ENCODE measurements around the gene TNS3. TPM values are rescaled to one million over a fixed set of nuclear protein-coding genes. Genes with fewer than 3 reads are reported as not detected.

The TNS3 gene
- total RNA-seq, 2 donors from 2014 or later = 0.50 TPM; not detected in 1

- peak; percentile 25 to 46 for ATAC-seq
- no peaks in the 10 kb centered on the region for H3K4me1 Mint-ChIP-seq (ENCODE audit: low read depth in 2 of 2)
- no peak overlapping the region for H3K27ac Mint-ChIP-seq
- H3K36me3 Mint-ChIP-seq = no peaks in the 10 kb centered on the region
- DNase-seq (ENCODE audit: low spot score) = no peak
- no peaks in the 10 kb centered on the region for H3K9me3 Mint-ChIP-seq
- no peak overlapping the region for H3K4me3 Mint-ChIP-seq
- H3K27me3 Mint-ChIP-seq = peaks cover 0 to 3% of the 10 kb centered on the region in 2 donors
Measured at GRCh38 chr7:47428768-47429472, 153.0 kb downstream of the TNS3 start.

DNA sequence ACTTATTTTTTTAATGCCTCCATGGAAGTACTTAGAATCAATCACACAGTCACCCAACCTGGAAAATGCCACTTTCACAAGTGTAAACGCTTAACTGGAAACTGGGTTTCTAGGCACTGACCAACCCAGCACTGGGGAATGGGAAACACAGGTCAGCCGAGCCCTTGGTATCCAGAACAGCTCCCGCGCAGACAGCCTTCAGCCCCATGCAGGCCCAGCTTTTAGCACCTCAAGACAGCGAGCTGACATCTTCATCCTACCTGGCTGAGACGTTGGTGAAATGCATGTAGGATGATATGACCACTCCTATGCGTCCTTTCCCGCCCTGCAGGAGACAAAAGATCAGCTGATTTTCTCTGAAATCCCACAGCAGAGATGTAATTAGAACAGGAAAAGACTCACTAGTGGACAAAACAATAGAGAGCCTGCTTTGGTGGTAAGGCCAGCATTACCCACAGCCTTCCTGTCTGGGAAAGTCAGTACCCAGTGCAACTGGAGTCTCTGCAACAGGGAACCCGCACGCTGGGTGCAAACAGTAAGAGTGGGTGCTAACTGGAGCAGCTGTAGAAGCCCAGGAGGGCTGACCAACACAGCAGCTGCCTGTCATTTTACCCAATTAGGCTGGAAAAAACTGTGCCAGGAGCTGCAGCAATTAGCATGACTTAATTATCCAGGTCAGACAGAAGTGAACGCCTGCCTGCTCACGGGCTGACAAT is 153.7 kb downstream of the TNS3 start:
- Mint-ChIP-seq H3K27me3 (no peaks in the 10 kb centered on the region), H3K4me3 (no peak overlapping the region), H3K4me1 (ENCODE audit: low read depth in 2 of 2) (no peaks in the 10 kb centered on the region), H3K27ac (no peak overlapping the region), H3K9me3 (no peaks in the 10 kb centered on the region), H3K36me3 (no peaks in the 10 kb centered on the region)
- DNase-seq (ENCODE audit: low spot score) (no peak), ATAC-seq (peak; percentile 17 to 37)

DNA sequence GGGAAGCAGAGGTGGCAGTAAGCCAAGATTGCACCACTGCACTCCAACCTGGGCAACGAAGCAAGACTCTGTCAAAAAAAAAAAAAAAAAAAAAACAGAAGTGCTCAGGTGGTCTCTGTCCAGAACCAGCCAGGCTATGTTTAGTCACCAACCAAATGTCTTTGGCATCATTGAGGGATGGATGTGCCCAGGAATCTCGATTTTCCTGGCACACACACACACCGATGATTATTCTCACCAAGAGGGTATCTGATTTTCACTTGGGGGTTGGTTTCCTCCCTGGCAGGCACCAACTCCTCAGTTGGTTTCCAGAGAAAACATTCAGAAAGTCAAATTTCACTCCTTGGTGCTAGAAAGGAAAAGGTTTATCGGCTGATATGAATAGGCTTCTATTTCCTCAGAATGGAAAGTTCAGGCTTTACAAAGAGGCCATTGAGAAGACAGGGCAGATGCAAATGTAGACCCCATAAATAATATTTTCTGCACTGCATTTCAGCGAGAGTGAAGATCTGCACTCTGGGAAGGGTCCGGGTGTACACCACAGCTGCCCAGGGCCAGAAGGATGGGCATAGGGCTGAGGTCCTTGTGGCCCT is 154.8 kb downstream of the TNS3 start:
- ATAC-seq (no peak), DNase-seq (ENCODE audit: low spot score) (no peak)
- H3K4me3 Mint-ChIP-seq = no peak overlapping the region
- no peaks in the 10 kb centered on the region for H3K4me1 Mint-ChIP-seq (ENCODE audit: low read depth in 2 of 2)
- H3K27me3 Mint-ChIP-seq = no peaks in the 10 kb centered on the region
- H3K9me3 Mint-ChIP-seq = no peaks in the 10 kb centered on the region
- H3K36me3 Mint-ChIP-seq = no peaks in the 10 kb centered on the region
- H3K27ac Mint-ChIP-seq = no peak overlapping the region

GRCh38 chr7:47424523-47424922 is 157.4 kb downstream of the TNS3 start:
- Mint-ChIP-seq H3K36me3 (no peaks in the 10 kb centered on the region), H3K27me3 (no peaks in the 10 kb centered on the region), H3K4me3 (no peak overlapping the region), H3K9me3 (no peaks in the 10 kb centered on the region), H3K4me1 (ENCODE audit: low read depth in 2 of 2) (no peaks in the 10 kb centered on the region), H3K27ac (no peak overlapping the region)
- DNase-seq (ENCODE audit: low spot score) (no peak), ATAC-seq (peak in 1 of 2 donors; percentile 26)

- no peaks in the 10 kb centered on the region for H3K36me3 Mint-ChIP-seq
Measured at GRCh38 chr7:47423196-47423595, 158.7 kb downstream of the TNS3 start.

GRCh38 chr7:47422611-47423010 is 159.3 kb downstream of the TNS3 start:
- no peak for DNase-seq (ENCODE audit: low spot score)

More at GRCh38 chr7:47423196-47423595, 158.7 kb downstream of the TNS3 start:
- no peaks in the 10 kb centered on the region for H3K9me3 Mint-ChIP-seq
- no peaks in the 10 kb centered on the region for H3K4me1 Mint-ChIP-seq (ENCODE audit: low read depth in 2 of 2)
- no peak overlapping the region for H3K27ac Mint-ChIP-seq
- ATAC-seq (no peak), DNase-seq (ENCODE audit: low spot score) (no peak)
- no peaks in the 10 kb centered on the region for H3K27me3 Mint-ChIP-seq
- H3K4me3 Mint-ChIP-seq = no peak overlapping the region

GRCh38 chr7:47421456-47421855 is 160.5 kb downstream of the TNS3 start:
- H3K4me3 Mint-ChIP-seq = no peak overlapping the region
- no peaks in the 10 kb centered on the region for H3K36me3 Mint-ChIP-seq
- H3K27ac Mint-ChIP-seq = no peak overlapping the region
- H3K9me3 Mint-ChIP-seq = no peaks in the 10 kb centered on the region
- no peak for ATAC-seq
- no peaks in the 10 kb centered on the region for H3K4me1 Mint-ChIP-seq (ENCODE audit: low read depth in 2 of 2)
- no peaks in the 10 kb centered on the region for H3K27me3 Mint-ChIP-seq
- DNase-seq (ENCODE audit: low spot score) = no peak

More at GRCh38 chr7:47422611-47423010, 159.3 kb downstream of the TNS3 start:
- H3K4me3 Mint-ChIP-seq = no peak overlapping the region
- H3K9me3 Mint-ChIP-seq = no peaks in the 10 kb centered on the region
- no peaks in the 10 kb centered on the region for H3K4me1 Mint-ChIP-seq (ENCODE audit: low read depth in 2 of 2)
- ATAC-seq = no peak
- no peaks in the 10 kb centered on the region for H3K27me3 Mint-ChIP-seq
- H3K36me3 Mint-ChIP-seq = no peaks in the 10 kb centered on the region
- H3K27ac Mint-ChIP-seq = no peak overlapping the region

DNA sequence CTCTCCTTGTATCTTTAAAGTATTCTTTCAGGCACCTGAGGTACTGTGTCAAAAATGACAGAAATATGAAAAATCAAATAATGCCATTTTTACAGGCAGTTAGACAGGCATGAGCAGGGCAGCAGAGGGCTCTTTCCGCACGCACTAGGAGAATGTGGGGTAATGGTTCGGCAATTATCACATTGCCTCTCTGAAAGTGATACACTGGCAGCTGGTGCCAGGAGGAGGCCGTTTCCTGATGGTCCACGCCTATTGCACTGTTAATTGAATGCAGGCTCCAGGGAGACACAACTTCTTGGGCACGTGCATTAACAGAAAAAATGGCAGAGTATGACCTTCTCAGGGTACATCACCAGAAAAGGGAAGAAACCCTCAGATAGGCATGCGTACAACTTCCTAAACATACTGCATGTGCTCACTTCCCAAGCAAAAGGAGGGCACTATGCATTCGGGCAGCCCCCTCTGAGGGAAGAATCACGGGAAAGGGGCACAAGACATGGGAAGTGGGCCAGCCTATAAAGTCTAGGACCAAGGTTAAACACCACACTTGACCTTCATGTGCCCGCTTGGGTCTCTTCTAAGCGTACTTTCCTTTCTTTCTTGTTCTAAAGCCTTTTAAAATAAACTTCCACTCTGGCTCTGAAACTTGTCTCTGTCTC is 161.7 kb downstream of the TNS3 start:
- Mint-ChIP-seq H3K27ac (no peak overlapping the region), H3K9me3 (no peaks in the 10 kb centered on the region), H3K4me3 (no peak overlapping the region), H3K4me1 (ENCODE audit: low read depth in 2 of 2) (no peaks in the 10 kb centered on the region), H3K36me3 (no peaks in the 10 kb centered on the region), H3K27me3 (no peaks in the 10 kb centered on the region)
- DNase-seq (ENCODE audit: low spot score) (no peak), ATAC-seq (no peak)

- DNase-seq (ENCODE audit: low spot score) (no peak), ATAC-seq (no peak)
- no peaks in the 10 kb centered on the region for H3K9me3 Mint-ChIP-seq
- no peaks in the 10 kb centered on the region for H3K36me3 Mint-ChIP-seq
- H3K27me3 Mint-ChIP-seq = no peaks in the 10 kb centered on the region
- no peak overlapping the region for H3K27ac Mint-ChIP-seq
- no peaks in the 10 kb centered on the region for H3K4me1 Mint-ChIP-seq (ENCODE audit: low read depth in 2 of 2)
- H3K4me3 Mint-ChIP-seq = no peak overlapping the region
Measured at GRCh38 chr7:47419471-47419870, 162.4 kb downstream of the TNS3 start.

- no peaks in the 10 kb centered on the region for H3K27me3 Mint-ChIP-seq
- H3K4me3 Mint-ChIP-seq = no peak overlapping the region
- H3K27ac Mint-ChIP-seq = no peak overlapping the region
- no peaks in the 10 kb centered on the region for H3K36me3 Mint-ChIP-seq
- ATAC-seq (no peak), DNase-seq (ENCODE audit: low spot score) (no peak)
- no peaks in the 10 kb centered on the region for H3K4me1 Mint-ChIP-seq (ENCODE audit: low read depth in 2 of 2)
- H3K9me3 Mint-ChIP-seq = no peaks in the 10 kb centered on the region
Measured at GRCh38 chr7:47418601-47419309, 163.2 kb downstream of the TNS3 start.

DNA sequence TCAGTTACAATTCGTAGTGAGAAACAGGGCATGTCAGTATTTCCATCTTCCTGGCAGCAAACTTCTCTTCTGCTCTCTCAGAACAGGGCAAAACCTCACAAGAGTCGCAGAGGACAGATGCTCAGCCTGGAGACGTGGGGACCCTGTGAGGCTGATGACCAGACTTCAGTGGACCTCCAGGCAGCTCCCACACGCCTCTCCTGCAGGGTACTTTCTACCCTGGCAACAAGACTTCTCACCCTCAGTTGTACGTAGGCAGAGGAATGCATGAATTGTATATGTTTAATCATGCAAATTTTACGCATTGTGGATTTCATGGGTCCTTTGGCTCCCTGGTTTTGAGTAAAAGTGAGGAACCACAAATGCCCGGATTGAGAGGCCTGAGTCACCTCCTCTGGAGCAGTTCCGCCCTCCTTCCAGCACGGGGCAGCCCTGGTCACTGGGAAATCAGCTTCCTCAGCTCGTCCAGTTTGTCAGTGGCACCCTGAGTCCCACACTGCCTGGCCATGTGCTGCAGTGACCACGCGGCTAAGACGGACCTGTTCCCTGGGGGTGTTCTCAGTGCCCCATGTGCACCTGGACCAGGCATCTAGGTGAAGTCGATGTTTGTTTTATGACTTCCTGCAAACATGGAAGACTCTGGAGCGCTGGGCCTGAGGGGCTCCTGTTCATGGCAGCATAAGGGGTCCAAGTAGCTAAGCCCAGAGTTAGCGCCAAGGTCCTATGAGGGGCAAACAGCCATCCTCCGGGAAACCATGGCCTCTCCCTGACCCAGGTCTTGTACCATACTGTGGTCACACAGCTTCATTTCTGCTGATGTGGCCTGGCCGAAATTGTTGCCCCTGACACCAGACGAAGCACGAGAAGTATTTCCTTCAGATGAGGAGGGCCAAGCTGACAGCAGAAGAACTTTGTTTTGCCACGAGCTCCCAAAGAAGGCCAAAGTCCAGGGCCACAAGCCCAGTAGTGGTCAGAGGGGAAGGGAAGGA is 165.1 kb downstream of the TNS3 start:
- H3K36me3 Mint-ChIP-seq = no peaks in the 10 kb centered on the region
- H3K4me3 Mint-ChIP-seq = no peak overlapping the region
- no peaks in the 10 kb centered on the region for H3K4me1 Mint-ChIP-seq (ENCODE audit: low read depth in 2 of 2)
- no peaks in the 10 kb centered on the region for H3K9me3 Mint-ChIP-seq
- no peak for DNase-seq (ENCODE audit: low spot score)
- H3K27ac Mint-ChIP-seq = no peak overlapping the region
- no peak for ATAC-seq
- H3K27me3 Mint-ChIP-seq = no peaks in the 10 kb centered on the region

DNA sequence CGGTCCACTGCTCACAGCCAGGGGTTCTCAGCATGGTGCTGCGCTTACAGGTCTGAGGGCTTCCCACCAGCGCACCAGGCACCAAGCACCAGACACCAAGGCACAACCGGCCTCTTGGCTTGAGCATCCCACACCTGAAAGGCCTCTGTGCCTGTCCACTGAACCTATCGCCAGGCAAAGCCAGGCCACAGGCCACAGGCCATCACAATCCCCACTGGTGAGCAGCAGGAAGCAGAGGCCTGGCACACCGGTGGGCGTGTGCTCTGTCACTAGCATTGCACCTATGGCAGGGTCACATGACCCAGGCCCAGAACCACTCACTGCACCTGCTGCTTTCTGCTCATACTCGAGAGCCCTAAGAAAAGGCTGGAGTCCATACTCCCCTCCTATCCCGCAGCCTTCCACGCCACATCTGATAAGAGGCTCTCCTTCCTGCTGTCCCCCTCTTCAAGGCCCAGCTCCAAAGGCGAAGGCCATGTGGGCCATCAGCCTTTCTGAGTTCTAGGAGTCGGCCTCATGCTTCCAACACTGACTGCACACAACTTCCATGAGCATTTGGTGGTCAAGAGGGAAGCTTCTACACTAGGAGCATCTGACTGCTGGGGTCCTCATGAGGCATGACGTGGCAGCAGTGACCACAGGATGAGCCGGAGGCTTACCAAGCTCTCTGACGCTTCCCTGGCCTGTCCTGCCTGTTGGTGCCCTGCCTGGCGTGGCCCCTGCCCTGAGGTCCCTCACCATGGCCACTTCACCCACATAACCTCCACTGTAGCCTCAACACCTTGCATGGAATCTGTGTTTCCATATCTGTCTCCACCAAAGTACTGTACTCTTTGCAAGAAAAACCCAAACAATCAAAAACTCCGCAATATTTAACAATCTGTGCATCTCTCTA is 166.3 kb downstream of the TNS3 start:
- Mint-ChIP-seq H3K4me3 (no peak overlapping the region), H3K27me3 (no peaks in the 10 kb centered on the region), H3K4me1 (ENCODE audit: low read depth in 2 of 2) (no peaks in the 10 kb centered on the region), H3K9me3 (no peaks in the 10 kb centered on the region), H3K36me3 (no peaks in the 10 kb centered on the region), H3K27ac (no peak overlapping the region)
- ATAC-seq (peak in 1 of 2 donors; percentile 5), DNase-seq (ENCODE audit: low spot score) (no peak)

All from natural killer cell treated with Interleukin-12 subunit alpha and Interleukin-12 subunit beta and Interleukin-15 and Interleukin-18, amount 100 ng/mL, for 72 hours (primary cell).